K562 (cell line): ENCODE measurements around the gene LIN28A. TPM values are rescaled to one million over a fixed set of nuclear protein-coding genes. Genes with fewer than 3 reads are reported as not detected.

Experiments used
- ASH1L ChIP-seq: fragments of 450-650 bp; IDR thresholded peaks from 2 replicates; pipeline ENCODE4 v1.6.1; 2018; ENCODE audit warnings: borderline replicate concordance, mild to moderate bottlenecking, low read depth; ENCODE audit not compliant: partially characterized antibody
- ATF7 ChIP-seq: fragments of 450-650 bp; IDR thresholded peaks from 2 replicates; pipeline ENCODE4 v1.7.1; 2014; ENCODE audit warnings: mild to moderate bottlenecking, moderate library complexity
- ILK ChIP-seq: fragments of 450-650 bp; IDR thresholded peaks from 2 replicates; pipeline ENCODE4 v1.6.1; 2016; ENCODE audit warnings: missing genetic modification characterization, low read depth, mild to moderate bottlenecking, missing compliant biosample characterization, moderate library complexity, borderline replicate concordance
- NR2C1 ChIP-seq, 2 experiments: fragments of 450-650 bp; IDR thresholded peaks; 2 replicates each; pipeline ENCODE4 v1.6.1; 2017; ENCODE audit warnings: mild to moderate bottlenecking in 2 of 2, antibody characterized with exemption in 1 of 2, inconsistent platforms in 1 of 2, missing compliant biosample characterization in 1 of 2, missing genetic modification characterization in 1 of 2
- POLR2A ChIP-seq: fragments of 450-650 bp; conservative IDR thresholded peaks from 2 replicates; pipeline ENCODE4 v1.6.1; 2016
- POLR2B ChIP-seq: fragments of 450-650 bp; IDR thresholded peaks from 2 replicates; pipeline ENCODE4 v1.6.1; 2018; ENCODE audit warnings: low read depth; ENCODE audit not compliant: partially characterized antibody
- RB1 ChIP-seq: fragments of 450-650 bp; IDR thresholded peaks from 2 replicates; pipeline ENCODE4 v1.6.1; 2017; ENCODE audit warnings: low read depth, mild to moderate bottlenecking
- SMARCC2 ChIP-seq: fragments of 450-650 bp; IDR thresholded peaks from 2 replicates; pipeline ENCODE4 v1.6.1; 2017; ENCODE audit warnings: antibody characterized with exemption, moderate library complexity, mild to moderate bottlenecking, low read depth
- SMARCE1 ChIP-seq: fragments of 450-650 bp; IDR thresholded peaks from 2 replicates; pipeline ENCODE4 v1.7.1; 2016; ENCODE audit warnings: mild to moderate bottlenecking
- TCF7L2 ChIP-seq: fragments of 150-350 bp; IDR thresholded peaks from 2 replicates; pipeline ENCODE4 v1.6.1; 2016; ENCODE audit warnings: low read depth, mild to moderate bottlenecking, low read length, moderate library complexity
- ZBTB1 ChIP-seq: sonication (generic); formaldehyde crosslinking; IDR thresholded peaks from 2 replicates; pipeline ENCODE4 v1.8.1; 2023; ENCODE audit warnings: missing genetic modification reagents, low read depth, mild to moderate bottlenecking, borderline replicate concordance
- ZFP36 ChIP-seq: fragments of 150-350 bp; IDR thresholded peaks from 2 replicates; pipeline ENCODE4 v1.6.1; 2018; ENCODE audit warnings: low read length, low read depth; ENCODE audit not compliant: partially characterized antibody
- ZNF253 ChIP-seq: fragments of 250-450 bp; sonication (Bioruptor Pico); conservative IDR thresholded peaks from 2 replicates; pipeline ENCODE4 v1.6.1; 2021; ENCODE audit warnings: mild to moderate bottlenecking
- ZNF561 ChIP-seq: fragments of 450-650 bp; formaldehyde crosslinking; conservative IDR thresholded peaks from 2 replicates; pipeline ENCODE4 v1.4.0; 2020; ENCODE audit warnings: mild to moderate bottlenecking, moderate library complexity
- polyA plus RNA-seq, 8 experiments: library from polyadenylated mRNA; depleted of rRNA in 4 of 8; stranded (reverse) in 5 of 8; unstranded in 3 of 8; fragments of >200 nt; fragmentation: Nextera tagmentation in 2 of 8; fragmentation: Illumina TruSeq in 1 of 8; extraction: Ambion mirVana in 2 of 8; extraction: Trizol in 1 of 8; gene quantifications; 2 replicates each; pipeline versions ENCODE4 v1.2.1 to v1.2.3, GENCODE V29; 2011 to 2014; ENCODE audit warnings: inconsistent platforms in 1 of 8, missing spikeins in 1 of 8
- total RNA-seq, 7 experiments: library from RNA; depleted of rRNA in 6 of 7; stranded (reverse); fragments of >200 nt in 6 of 7; fragmentation: Illumina TruSeq in 2 of 7; extraction: Trizol in 2 of 7; gene quantifications; 2 replicates each; pipeline versions ENCODE4 v1.2.1 to v1.2.3, GENCODE V29; 2011 to 2021; ENCODE audit warnings: low replicate concordance in 1 of 7
- TF ChIP-seq, protein P1 (sequence below): fragments of 200-800 bp; sonication (Bioruptor generic); IDR thresholded peaks from 2 replicates; pipeline ENCODE4 v1.6.1; 2017; ENCODE audit warnings: missing genetic modification characterization, missing compliant biosample characterization
- TF ChIP-seq, protein P2 (sequence below), 2 experiments: fragments of 250-450 bp in 1 of 2; fragments of 450-650 bp in 1 of 2; sonication (Bioruptor Pico) in 1 of 2; IDR thresholded peaks; 2 replicates each; pipeline versions ENCODE4 v1.6.1 to v1.8.0; 2016 to 2021; ENCODE audit warnings: mild to moderate bottlenecking in 2 of 2, moderate library complexity in 2 of 2, missing compliant biosample characterization in 1 of 2, missing genetic modification characterization in 1 of 2
- TF ChIP-seq, protein P3 (sequence below), 2 experiments: IDR thresholded peaks in 1 of 2; conservative IDR thresholded peaks in 1 of 2; 2 replicates each; pipeline ENCODE4 v1.6.1; 2016; ENCODE audit warnings: low read depth in 2 of 2, mild to moderate bottlenecking in 1 of 2, missing compliant biosample characterization in 1 of 2, missing genetic modification characterization in 1 of 2, moderate library complexity in 1 of 2
- TF ChIP-seq, protein P4 (sequence below): fragments of 450-650 bp; conservative IDR thresholded peaks from 2 replicates; pipeline ENCODE4 v1.6.1; 2016; ENCODE audit warnings: missing genetic modification characterization, low read depth, mild to moderate bottlenecking, control low read depth, missing compliant biosample characterization

The LIN28A gene
- total and polyA plus RNA-seq, 9 of the 15 experiments (the other 6 are each of a cell fraction or from before 2014, with no cell fraction given), result 0.80 to 5.4 (median 3.9) TPM

- TF ChIP-seq TCF7L2, result no peak
- peak; percentile 11 for TF ChIP-seq ZFP36
- peak; percentile 97 for TF ChIP-seq POLR2B
- TF ChIP-seq NR2C1 (IDR thresholded peaks at IDR 0.05), result no peak
- TF ChIP-seq NR2C1 (tag; IDR thresholded peaks at IDR 0.05), result 0 out of 2 replicates have a peak, but pooled peaks have one; percentile 51
- TF ChIP-seq SMARCE1, result peak; percentile 72; the same call in 1 of the 2 replicates
- no peak for TF ChIP-seq ZNF561 (CRISPR knock-in tag)
- TF ChIP-seq RB1, result peak; percentile 98
- TF ChIP-seq, protein P1, sequence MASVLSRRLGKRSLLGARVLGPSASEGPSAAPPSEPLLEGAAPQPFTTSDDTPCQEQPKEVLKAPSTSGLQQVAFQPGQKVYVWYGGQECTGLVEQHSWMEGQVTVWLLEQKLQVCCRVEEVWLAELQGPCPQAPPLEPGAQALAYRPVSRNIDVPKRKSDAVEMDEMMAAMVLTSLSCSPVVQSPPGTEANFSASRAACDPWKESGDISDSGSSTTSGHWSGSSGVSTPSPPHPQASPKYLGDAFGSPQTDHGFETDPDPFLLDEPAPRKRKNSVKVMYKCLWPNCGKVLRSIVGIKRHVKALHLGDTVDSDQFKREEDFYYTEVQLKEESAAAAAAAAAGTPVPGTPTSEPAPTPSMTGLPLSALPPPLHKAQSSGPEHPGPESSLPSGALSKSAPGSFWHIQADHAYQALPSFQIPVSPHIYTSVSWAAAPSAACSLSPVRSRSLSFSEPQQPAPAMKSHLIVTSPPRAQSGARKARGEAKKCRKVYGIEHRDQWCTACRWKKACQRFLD (CRISPR knock-in tag), result peak; percentile 95
- TF ChIP-seq ATF7, result peak; percentile 98
- TF ChIP-seq ZBTB1, result 0 out of 2 replicates have a peak, but pooled peaks have one; percentile 18
- TF ChIP-seq ILK (tag), result no peak
- peak; percentile 98 for TF ChIP-seq POLR2A
- TF ChIP-seq, protein P2, sequence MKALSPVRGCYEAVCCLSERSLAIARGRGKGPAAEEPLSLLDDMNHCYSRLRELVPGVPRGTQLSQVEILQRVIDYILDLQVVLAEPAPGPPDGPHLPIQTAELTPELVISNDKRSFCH (CRISPR knock-in tag; IDR thresholded peaks at IDR 0.05), result no peak
- TF ChIP-seq, protein P2 (tag; IDR thresholded peaks at IDR 0.05), result no peak; the same call in 1 of the 2 replicates
- no peak for TF ChIP-seq SMARCC2
- TF ChIP-seq, protein P3, sequence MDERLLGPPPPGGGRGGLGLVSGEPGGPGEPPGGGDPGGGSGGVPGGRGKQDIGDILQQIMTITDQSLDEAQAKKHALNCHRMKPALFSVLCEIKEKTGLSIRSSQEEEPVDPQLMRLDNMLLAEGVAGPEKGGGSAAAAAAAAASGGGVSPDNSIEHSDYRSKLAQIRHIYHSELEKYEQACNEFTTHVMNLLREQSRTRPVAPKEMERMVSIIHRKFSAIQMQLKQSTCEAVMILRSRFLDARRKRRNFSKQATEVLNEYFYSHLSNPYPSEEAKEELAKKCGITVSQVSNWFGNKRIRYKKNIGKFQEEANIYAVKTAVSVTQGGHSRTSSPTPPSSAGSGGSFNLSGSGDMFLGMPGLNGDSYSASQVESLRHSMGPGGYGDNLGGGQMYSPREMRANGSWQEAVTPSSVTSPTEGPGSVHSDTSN (CRISPR knock-in tag; IDR thresholded peaks at IDR 0.05; ENCODE audit: low read depth), result no peak
- TF ChIP-seq, protein P3 (tag; conservative IDR thresholded peaks at IDR 0.05; ENCODE audit: low read depth), result no peak
- TF ChIP-seq, protein P4, sequence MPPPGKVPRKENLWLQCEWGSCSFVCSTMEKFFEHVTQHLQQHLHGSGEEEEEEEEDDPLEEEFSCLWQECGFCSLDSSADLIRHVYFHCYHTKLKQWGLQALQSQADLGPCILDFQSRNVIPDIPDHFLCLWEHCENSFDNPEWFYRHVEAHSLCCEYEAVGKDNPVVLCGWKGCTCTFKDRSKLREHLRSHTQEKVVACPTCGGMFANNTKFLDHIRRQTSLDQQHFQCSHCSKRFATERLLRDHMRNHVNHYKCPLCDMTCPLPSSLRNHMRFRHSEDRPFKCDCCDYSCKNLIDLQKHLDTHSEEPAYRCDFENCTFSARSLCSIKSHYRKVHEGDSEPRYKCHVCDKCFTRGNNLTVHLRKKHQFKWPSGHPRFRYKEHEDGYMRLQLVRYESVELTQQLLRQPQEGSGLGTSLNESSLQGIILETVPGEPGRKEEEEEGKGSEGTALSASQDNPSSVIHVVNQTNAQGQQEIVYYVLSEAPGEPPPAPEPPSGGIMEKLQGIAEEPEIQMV (tag), result no peak
- TF ChIP-seq ZNF253 (CRISPR knock-in tag), result no peak
- TF ChIP-seq ASH1L, result peak; percentile 65
Observed at GRCh38 chr1:26431979-26432695, 21.5 kb downstream of the LIN28A start, which contains the start of gene DHDDS (continued).
